Urinary bladder (tissue), 4 donors: Measurements from ENCODE around the gene CTSK. TPM values are rescaled to one million over a fixed set of nuclear protein-coding genes. Genes with fewer than 3 reads are reported as not detected.

Experiments
- DNase-seq: peaks from one replicate; pipeline ENCODE4 v3.0.0-alpha.2; 2015; ENCODE audit errors: extremely low spot score
- H3K27ac ChIP-seq: one replicate; pipeline ENCODE4 v1.5.1; 2013; ENCODE audit warnings: low read depth, mild to moderate bottlenecking, moderate library complexity
- H3K36me3 ChIP-seq: one replicate; pipeline ENCODE4 v1.6.1; 2013; ENCODE audit warnings: mild to moderate bottlenecking, moderate library complexity; ENCODE audit not compliant: insufficient read depth
- H3K4me1 ChIP-seq: one replicate; pipeline ENCODE4 v1.6.1; 2013; ENCODE audit warnings: mild to moderate bottlenecking, moderate library complexity; ENCODE audit not compliant: insufficient read depth
- H3K4me3 ChIP-seq: one replicate; pipeline ENCODE4 v1.5.1; 2013; ENCODE audit warnings: low read depth, low read length
- WGBS: extraction: QIAGEN DNeasy Blood & Tissue Kit; methylation state at CpG from one replicate; pipeline ENCODE4 v1.1.7; 2013; 5-methylcytosine and 5-hydroxymethylcytosine counted together
- polyA plus RNA-seq: library from polyadenylated mRNA; stranded (reverse); fragments of 200-250 nt; gene quantifications from one replicate; pipeline ENCODE4 v1.2.3, GENCODE V29; 2013
- small RNA-seq: library from RNA; depleted of rRNA; stranded (forward); fragments of <200 nt; gene quantifications from one replicate; pipeline ENCODE3, GENCODE V24; 2014
- total RNA-seq: library from RNA; depleted of rRNA; stranded (reverse); fragments of >200 nt; gene quantifications from one replicate; pipeline ENCODE4 v1.2.3, GENCODE V29; 2014
- donor health status: healthy with polysubstance abuse.
- donor health status: healthy.

Gene CTSK
- total and polyA plus RNA-seq, 2 donors, result 97.9 to 161 TPM

DNA sequence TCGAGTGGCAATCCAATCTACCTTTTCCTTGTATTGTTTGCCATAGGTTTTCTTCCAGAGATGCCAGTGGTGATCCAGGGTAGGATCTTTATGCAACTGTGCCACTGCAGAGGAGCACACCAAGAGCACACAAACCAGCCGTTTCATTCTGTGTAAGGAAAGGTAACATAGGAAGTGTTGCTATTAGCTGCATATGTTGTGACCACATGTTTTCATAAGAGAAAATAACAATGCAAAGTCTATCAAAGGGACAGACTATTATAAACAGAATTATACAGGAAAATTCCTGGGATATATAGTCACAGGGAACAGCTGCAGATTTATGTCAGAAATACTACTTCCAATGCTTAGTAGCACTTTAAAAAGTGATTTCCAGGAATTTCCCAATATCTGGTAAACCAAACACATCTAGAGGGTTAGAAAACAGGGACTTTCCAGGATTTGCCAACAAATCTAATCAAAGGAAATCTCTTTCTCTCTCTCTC lies 43.4 kb downstream of the CTSK start:
- H3K4me1 ChIP-seq, result peaks cover 2% of the 10 kb centered on the region
- WGBS, result 35% methylated on average over 2 of the region's 2 CpGs
- H3K4me3 ChIP-seq, result no peak overlapping the region

DNA sequence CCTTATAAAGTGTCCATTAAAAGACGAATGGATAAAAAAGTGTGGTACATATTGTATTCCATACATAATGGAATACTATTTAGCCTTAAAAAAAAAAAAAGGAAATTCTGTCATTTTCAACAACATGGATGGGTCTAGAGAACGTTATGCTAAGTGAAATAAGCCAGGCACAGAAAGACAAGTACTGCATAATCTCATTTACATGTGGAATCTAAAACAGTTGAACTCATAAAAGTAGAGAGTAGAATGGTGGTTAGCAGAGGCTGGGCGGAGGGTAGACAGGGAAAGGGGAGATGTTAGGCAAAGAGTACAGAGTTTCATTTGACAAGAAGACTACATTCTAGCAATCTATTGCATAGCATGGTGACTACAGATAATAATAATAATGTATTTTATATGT lies 45.0 kb downstream of the CTSK start:
- Histone ChIP-seq H3K4me1 (peaks cover 2% of the 10 kb centered on the region), H3K4me3 (no peak overlapping the region), H3K36me3 (peaks cover 2% of the 10 kb centered on the region), H3K27ac (no peak overlapping the region)
- DNase-seq, result no peak
- 63% methylated on average over 3 of the region's 3 CpGs for WGBS

More for the DNA sequence above, 43.4 kb downstream of the CTSK start:
- H3K36me3 ChIP-seq, result peaks cover 2% of the 10 kb centered on the region
- H3K27ac ChIP-seq, result no peak overlapping the region
- no peak for DNase-seq

DNA sequence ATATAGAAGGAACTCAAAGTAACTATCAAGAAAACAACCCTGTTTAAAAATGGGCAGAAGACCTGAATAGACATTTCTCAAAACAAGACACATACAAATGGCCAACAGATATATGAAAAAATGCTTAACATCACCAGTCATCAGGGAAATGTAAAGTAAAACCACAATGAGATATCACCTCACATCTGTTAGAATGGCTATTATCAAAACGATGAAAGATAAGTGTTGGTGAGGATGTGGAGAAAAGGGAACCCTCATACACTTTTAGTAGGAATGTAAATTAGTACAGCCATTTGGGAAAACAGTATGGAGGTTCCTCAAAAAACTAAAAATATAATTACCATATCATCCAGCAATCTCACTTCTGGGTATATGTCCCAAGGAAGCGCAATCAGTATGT lies 45.5 kb downstream of the CTSK start:
- Histone ChIP-seq H3K4me1 (peaks cover 2% of the 10 kb centered on the region), H3K36me3 (peaks cover 2% of the 10 kb centered on the region), H3K27ac (no peak overlapping the region), H3K4me3 (no peak overlapping the region)
- DNase-seq, result no peak
- WGBS, result 93% methylated on average over 2 of the region's 2 CpGs

DNA sequence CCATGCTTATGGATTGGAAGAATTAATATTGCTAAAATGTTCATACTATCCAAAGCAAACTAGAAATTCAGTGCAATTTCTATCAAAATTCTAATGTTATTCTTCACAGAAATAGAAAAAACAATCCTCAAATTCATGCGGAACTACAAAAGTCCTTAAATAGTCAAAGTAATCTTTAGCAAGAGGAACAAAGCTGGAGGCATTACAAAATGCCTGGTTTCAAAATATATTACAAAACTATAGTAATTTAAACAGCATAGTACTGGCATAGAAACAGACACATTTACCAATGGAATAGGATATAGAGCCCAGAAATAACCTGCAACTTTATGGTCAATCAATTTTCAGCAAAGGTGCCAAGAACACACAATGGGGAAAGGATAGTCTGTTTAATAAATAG lies 46.3 kb downstream of the CTSK start:
- peaks cover 2% of the 10 kb centered on the region for H3K4me1 ChIP-seq
- no peak for DNase-seq
- H3K36me3 ChIP-seq, result peaks cover 4% of the 10 kb centered on the region
- no peak overlapping the region for H3K27ac ChIP-seq
- WGBS, result 88% methylated on average over 1 of the region's 1 CpG
- H3K4me3 ChIP-seq, result no peak overlapping the region

DNA sequence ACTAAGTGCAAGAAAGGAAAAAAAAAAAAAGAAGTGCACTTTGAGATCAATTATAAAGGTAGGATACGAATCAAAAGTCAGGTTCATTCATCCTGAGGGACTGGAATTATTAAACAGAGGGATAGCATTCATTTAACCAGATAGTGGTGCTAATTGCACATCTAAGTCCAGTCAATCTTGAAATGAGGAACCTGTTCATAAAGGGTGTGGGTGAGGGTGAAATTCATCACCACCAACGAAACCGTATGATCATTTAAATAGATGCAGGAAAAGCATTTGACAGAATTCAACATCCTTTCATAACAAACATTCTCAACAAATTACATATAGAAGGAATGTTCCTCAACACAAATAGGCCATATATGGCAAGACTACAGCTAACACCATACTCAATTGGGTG lies 48.0 kb downstream of the CTSK start:
- peaks cover 4% of the 10 kb centered on the region for H3K36me3 ChIP-seq
- DNase-seq, result no peak
- H3K4me3 ChIP-seq, result no peak overlapping the region
- H3K4me1 ChIP-seq, result peaks cover 2% of the 10 kb centered on the region
- H3K27ac ChIP-seq, result no peak overlapping the region
- 80% methylated on average over 3 of the region's 3 CpGs for WGBS

DNA sequence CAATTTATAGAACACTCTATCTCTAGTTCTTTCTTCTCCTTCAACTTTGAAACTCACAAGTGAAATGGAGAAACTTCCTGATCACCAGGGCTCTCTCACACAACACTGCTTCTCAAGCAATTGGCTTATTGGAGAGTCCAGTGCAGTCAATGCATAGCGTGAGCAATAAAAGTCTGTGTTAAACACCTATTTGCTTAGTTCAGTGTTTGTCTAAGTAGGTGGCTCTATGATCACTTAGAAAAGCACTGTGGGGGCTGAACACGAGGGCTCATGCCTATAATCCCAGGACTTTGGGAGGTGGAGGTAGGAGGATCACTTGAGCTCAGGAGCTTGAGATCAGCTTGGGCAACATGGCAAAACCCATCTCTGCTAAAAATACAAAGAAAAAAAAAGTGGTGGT lies 54.6 kb downstream of the CTSK start:
- DNase-seq, result no peak
- H3K4me3 ChIP-seq, result no peak overlapping the region
- peaks cover 2% of the 10 kb centered on the region for H3K36me3 ChIP-seq
- 90% methylated on average over 2 of the region's 2 CpGs for WGBS
- H3K4me1 ChIP-seq, result no peaks in the 10 kb centered on the region
- no peak overlapping the region for H3K27ac ChIP-seq

DNA sequence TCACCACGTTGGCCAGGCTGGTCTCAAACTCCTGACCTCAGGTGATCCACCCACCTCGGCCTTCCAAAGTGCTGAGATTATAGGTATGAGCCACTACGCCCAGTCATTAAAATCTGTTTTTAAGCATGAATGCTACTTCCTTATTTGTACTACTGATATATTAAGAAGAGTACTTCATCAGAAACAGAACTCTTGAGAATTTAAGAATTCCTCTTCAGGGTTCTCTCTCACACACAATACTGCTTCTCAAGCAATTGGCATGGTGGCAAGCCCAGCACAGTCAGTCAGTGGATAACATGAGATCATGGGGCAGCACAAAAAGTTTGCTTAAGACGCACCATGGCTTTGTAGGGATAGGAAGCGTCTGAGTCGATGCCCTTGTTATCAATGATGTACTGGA lies 56.6 kb downstream of the CTSK start:
- no peak overlapping the region for H3K4me3 ChIP-seq
- no peak overlapping the region for H3K27ac ChIP-seq
- WGBS, result 94% methylated on average over 6 of the region's 6 CpGs

DNA sequence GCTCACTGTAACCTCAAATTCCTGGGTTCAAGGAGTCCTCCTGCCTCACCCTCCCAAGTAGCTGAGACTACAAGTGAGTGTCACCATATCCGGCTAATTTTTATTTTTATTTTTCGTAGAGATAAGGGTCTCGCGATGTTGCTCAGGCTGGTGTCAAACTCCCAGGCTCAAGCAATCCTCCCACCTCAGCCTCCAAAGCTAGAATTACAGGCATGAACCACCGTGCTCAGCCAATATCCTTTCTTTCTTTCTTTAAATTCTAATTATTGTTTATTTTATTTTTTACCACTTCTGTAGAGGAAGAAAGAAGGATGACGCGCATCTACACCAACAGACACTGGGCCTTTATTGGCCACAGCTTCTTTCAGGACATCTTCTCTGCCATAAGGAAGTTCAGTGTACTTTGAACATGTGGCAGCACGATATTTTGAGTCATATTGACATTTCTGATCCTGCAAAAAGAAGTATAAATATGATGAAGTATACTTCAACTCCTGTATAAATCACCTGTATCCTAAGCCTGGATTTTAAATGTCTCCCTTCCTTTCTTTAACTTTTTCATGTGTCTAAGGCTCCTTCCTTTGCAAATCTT lies 58.2 kb downstream of the CTSK start:
- DNase-seq, result no peak
- Histone ChIP-seq H3K36me3 (peaks cover 1% of the 10 kb centered on the region), H3K27ac (no peak overlapping the region), H3K4me1 (no peaks in the 10 kb centered on the region), H3K4me3 (no peak overlapping the region)
- 92% methylated on average over 8 of the region's 8 CpGs for WGBS

More for the DNA sequence above, 56.6 kb downstream of the CTSK start:
- DNase-seq, result no peak
- Histone ChIP-seq H3K4me1 (no peaks in the 10 kb centered on the region), H3K36me3 (no peaks in the 10 kb centered on the region)

DNA sequence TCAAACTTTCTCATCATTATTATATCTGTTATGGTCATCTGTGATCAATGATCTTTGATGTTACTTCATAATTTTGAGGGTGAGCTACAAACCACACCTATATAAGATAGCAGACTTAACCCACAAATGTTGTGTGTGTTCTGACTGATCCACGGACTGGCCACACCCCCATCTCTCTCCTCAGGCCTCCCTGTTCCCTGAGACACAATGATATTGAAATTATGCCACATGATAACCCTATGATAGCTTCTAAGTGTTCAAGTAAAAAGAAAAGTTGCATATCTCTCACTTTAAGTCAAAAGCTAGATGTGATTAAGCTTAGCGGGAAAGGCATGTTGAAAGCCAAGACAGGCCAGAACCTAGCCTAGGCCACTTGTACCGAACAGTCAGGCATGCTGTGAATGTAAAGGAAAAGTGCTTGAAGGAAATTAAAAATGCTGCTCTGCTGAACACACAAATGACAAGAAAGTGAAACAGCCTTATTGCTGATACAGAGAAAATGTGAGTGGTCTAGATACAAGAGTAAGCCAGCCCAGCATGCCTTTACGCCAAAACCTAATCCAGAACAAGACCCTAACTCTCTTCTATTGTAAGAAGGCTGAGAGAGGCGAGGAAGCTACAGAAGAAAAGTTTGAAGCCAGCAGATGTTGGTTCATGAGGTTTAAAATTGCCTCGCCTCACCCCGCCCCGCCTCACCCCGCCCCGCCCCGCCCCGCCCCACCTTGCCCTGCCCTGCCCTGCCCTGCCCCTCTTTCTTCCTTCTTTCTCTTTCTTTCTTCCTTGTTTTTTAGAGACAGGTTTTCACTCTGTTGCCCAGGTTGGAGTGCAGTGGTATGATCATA lies 59.0 kb downstream of the CTSK start:
- no peak overlapping the region for H3K4me3 ChIP-seq
- 91% methylated on average over 12 of the region's 12 CpGs for WGBS
- DNase-seq, result no peak
- no peak overlapping the region for H3K27ac ChIP-seq
- peaks cover 1% of the 10 kb centered on the region for H3K36me3 ChIP-seq
- no peaks in the 10 kb centered on the region for H3K4me1 ChIP-seq

Small RNA genes within 50 kb of the gene (small RNA-seq; reads per million reads assigned to genes)
- not detected for gene RNU6-1309P

Other genes with a start within 250 kb of the CTSK start
- gene MCL1, start 228.7 kb downstream of the CTSK start, total RNA-seq, result 160 TPM
- gene MCL1, start 228.7 kb downstream of the CTSK start, polyA plus RNA-seq, result 225 TPM
- 107 TPM for gene ENSA, start 178.6 kb downstream of the CTSK start, total RNA-seq
- gene ENSA, start 178.6 kb downstream of the CTSK start, polyA plus RNA-seq, result 152 TPM
- 24.5 TPM for gene GOLPH3L, start 111.1 kb downstream of the CTSK start, total RNA-seq
- gene GOLPH3L, start 111.1 kb downstream of the CTSK start, polyA plus RNA-seq, result 21.5 TPM
- gene HORMAD1, start 87.4 kb downstream of the CTSK start, total RNA-seq, result 0.26 TPM
- not detected for gene HORMAD1, start 87.4 kb downstream of the CTSK start, polyA plus RNA-seq
- 44.8 TPM for gene CTSS, start 42.5 kb downstream of the CTSK start, total RNA-seq
- gene CTSS, start 42.5 kb downstream of the CTSK start, polyA plus RNA-seq, result 58.2 TPM
- gene ARNT, start 68.3 kb upstream of the CTSK start, total RNA-seq, result 62.9 TPM
- gene ARNT, start 68.3 kb upstream of the CTSK start, polyA plus RNA-seq, result 32.1 TPM
- gene CTXND2, start 78.9 kb upstream of the CTSK start, total RNA-seq, result not detected
- not detected for gene CTXND2, start 78.9 kb upstream of the CTSK start, polyA plus RNA-seq
- gene SETDB1, start 118.1 kb upstream of the CTSK start, total RNA-seq, result 47.6 TPM
- gene SETDB1, start 118.1 kb upstream of the CTSK start, polyA plus RNA-seq, result 21.0 TPM
- gene CERS2, start 166.6 kb upstream of the CTSK start, total RNA-seq, result 75.1 TPM
- 131 TPM for gene CERS2, start 166.6 kb upstream of the CTSK start, polyA plus RNA-seq
- gene ANXA9, start 174.0 kb upstream of the CTSK start, total RNA-seq, result 5.2 TPM
- gene ANXA9, start 174.0 kb upstream of the CTSK start, polyA plus RNA-seq, result 0.95 TPM
- 19.7 TPM for gene MINDY1, start 198.6 kb upstream of the CTSK start, total RNA-seq
- 19.6 TPM for gene MINDY1, start 198.6 kb upstream of the CTSK start, polyA plus RNA-seq
- 19.1 TPM for gene PRUNE1, start 200.2 kb upstream of the CTSK start, total RNA-seq
- 23.5 TPM for gene PRUNE1, start 200.2 kb upstream of the CTSK start, polyA plus RNA-seq
- gene BNIPL, start 228.3 kb upstream of the CTSK start, total RNA-seq, result 10.9 TPM
- gene BNIPL, start 228.3 kb upstream of the CTSK start, polyA plus RNA-seq, result 1.9 TPM
- 1.4 TPM for gene C1orf56, start 239.5 kb upstream of the CTSK start, total RNA-seq
- gene C1orf56, start 239.5 kb upstream of the CTSK start, polyA plus RNA-seq, result 9.4 TPM